Stimulated activated memory B cell treated with anti-CD40 and anti-IgM and Interleukin-4, amounts not matched to agents 10 μg/mL and 1 μg/mL and 100 μg/mL, for 72 hours (primary cell): ENCODE measurements around the gene ZNF507.

Experiments
- ATAC-seq: fragments of 150-1000 bp; cut with Tn5 transposase; 2 replicates; pipeline ENCODE4 v1.10.0; 2021
- H3K27ac Mint-ChIP-seq: one replicate; pipeline ENCODE4 v1.8.0; 2022; ENCODE audit warnings: mild to moderate bottlenecking, mixed read lengths
- H3K27me3 Mint-ChIP-seq: one replicate; pipeline ENCODE4 v1.8.0; 2022; ENCODE audit warnings: mixed read lengths
- H3K36me3 Mint-ChIP-seq: one replicate; pipeline ENCODE4 v1.8.0; 2022; ENCODE audit warnings: mixed read lengths
- H3K4me1 Mint-ChIP-seq: one replicate; pipeline ENCODE4 v1.8.0; 2022; ENCODE audit warnings: mixed read lengths
- H3K4me3 Mint-ChIP-seq: one replicate; pipeline ENCODE4 v1.8.0; 2022; ENCODE audit warnings: mild to moderate bottlenecking, moderate library complexity, mixed read lengths
- H3K9me3 Mint-ChIP-seq: one replicate; pipeline ENCODE4 v1.8.0; 2022; ENCODE audit warnings: mixed read lengths

Gene ZNF507

GRCh38 chr19:32352241-32352630, 6.8 kb downstream of the ZNF507 start:
- peaks cover 5% of the 10 kb centered on the region for H3K9me3 Mint-ChIP-seq
- no peaks in the 10 kb centered on the region for H3K27me3 Mint-ChIP-seq
- peaks cover 58% of the 10 kb centered on the region for H3K4me1 Mint-ChIP-seq
- no peak for ATAC-seq
- H3K4me3 Mint-ChIP-seq: no peak overlapping the region
- peaks cover 71% of the 10 kb centered on the region for H3K36me3 Mint-ChIP-seq
- H3K27ac Mint-ChIP-seq: no peak overlapping the region

GRCh38 chr19:32354345-32354744, 8.9 kb downstream of the ZNF507 start:
- Mint-ChIP-seq H3K27me3 (no peaks in the 10 kb centered on the region), H3K9me3 (peaks cover 5% of the 10 kb centered on the region), H3K27ac (no peak overlapping the region), H3K4me3 (no peak overlapping the region), H3K36me3 (peaks cover 63% of the 10 kb centered on the region), H3K4me1 (peaks cover 49% of the 10 kb centered on the region)
- ATAC-seq: no peak

GRCh38 chr19:32355309-32355708, 9.9 kb downstream of the ZNF507 start:
- Mint-ChIP-seq H3K9me3 (peaks cover 5% of the 10 kb centered on the region), H3K27me3 (no peaks in the 10 kb centered on the region), H3K4me1 (peaks cover 39% of the 10 kb centered on the region), H3K4me3 (no peak overlapping the region), H3K36me3 (peaks cover 54% of the 10 kb centered on the region), H3K27ac (no peak overlapping the region)
- no peak for ATAC-seq

- Mint-ChIP-seq H3K27me3 (no peaks in the 10 kb centered on the region), H3K36me3 (peaks cover 57% of the 10 kb centered on the region), H3K4me3 (no peak overlapping the region), H3K4me1 (peaks cover 26% of the 10 kb centered on the region), H3K27ac (no peak overlapping the region), H3K9me3 (peaks cover 3% of the 10 kb centered on the region)
- ATAC-seq: no peak
These were observed 12.3 kb downstream of the ZNF507 start for GRCh38 chr19:32357720-32358119.

- Mint-ChIP-seq H3K9me3 (peaks cover 3% of the 10 kb centered on the region), H3K27me3 (no peaks in the 10 kb centered on the region), H3K27ac (no peak overlapping the region), H3K36me3 (peaks cover 56% of the 10 kb centered on the region), H3K4me3 (no peak overlapping the region), H3K4me1 (peaks cover 26% of the 10 kb centered on the region)
- ATAC-seq: no peak
These were observed 12.9 kb downstream of the ZNF507 start for GRCh38 chr19:32358321-32358720.

- Mint-ChIP-seq H3K4me3 (no peak overlapping the region), H3K36me3 (peaks cover 54% of the 10 kb centered on the region), H3K9me3 (no peaks in the 10 kb centered on the region), H3K27me3 (no peaks in the 10 kb centered on the region), H3K4me1 (peaks cover 25% of the 10 kb centered on the region), H3K27ac (no peak overlapping the region)
- no peak for ATAC-seq
These were observed 14.2 kb downstream of the ZNF507 start for GRCh38 chr19:32359581-32359980.

GRCh38 chr19:32361574-32362317, 16.3 kb downstream of the ZNF507 start:
- no peak overlapping the region for H3K4me3 Mint-ChIP-seq
- no peak for ATAC-seq
- no peaks in the 10 kb centered on the region for H3K27me3 Mint-ChIP-seq
- peaks cover 22% of the 10 kb centered on the region for H3K4me1 Mint-ChIP-seq
- H3K27ac Mint-ChIP-seq: no peak overlapping the region
- H3K36me3 Mint-ChIP-seq: peaks cover 58% of the 10 kb centered on the region
- H3K9me3 Mint-ChIP-seq: no peaks in the 10 kb centered on the region

GRCh38 chr19:32362318-32362691, 16.9 kb downstream of the ZNF507 start:
- no peaks in the 10 kb centered on the region for H3K9me3 Mint-ChIP-seq
- no peaks in the 10 kb centered on the region for H3K27me3 Mint-ChIP-seq
- no peak for ATAC-seq
- peaks cover 22% of the 10 kb centered on the region for H3K4me1 Mint-ChIP-seq
- no peak overlapping the region for H3K27ac Mint-ChIP-seq
- no peak overlapping the region for H3K4me3 Mint-ChIP-seq
- H3K36me3 Mint-ChIP-seq: peaks cover 64% of the 10 kb centered on the region

- Mint-ChIP-seq H3K27ac (no peak overlapping the region), H3K9me3 (no peaks in the 10 kb centered on the region), H3K36me3 (peaks cover 72% of the 10 kb centered on the region), H3K4me1 (peaks cover 24% of the 10 kb centered on the region), H3K27me3 (no peaks in the 10 kb centered on the region), H3K4me3 (no peak overlapping the region)
- ATAC-seq: no peak
These were observed 17.8 kb downstream of the ZNF507 start for GRCh38 chr19:32363175-32363574.

GRCh38 chr19:32363632-32364031, 18.2 kb downstream of the ZNF507 start:
- no peak overlapping the region for H3K27ac Mint-ChIP-seq
- H3K4me3 Mint-ChIP-seq: no peak overlapping the region
- H3K9me3 Mint-ChIP-seq: no peaks in the 10 kb centered on the region
- peaks cover 27% of the 10 kb centered on the region for H3K4me1 Mint-ChIP-seq
- H3K36me3 Mint-ChIP-seq: peaks cover 77% of the 10 kb centered on the region
- H3K27me3 Mint-ChIP-seq: no peaks in the 10 kb centered on the region
- no peak for ATAC-seq

GRCh38 chr19:32364040-32364439, 18.6 kb downstream of the ZNF507 start:
- Mint-ChIP-seq H3K27ac (no peak overlapping the region), H3K4me1 (peaks cover 27% of the 10 kb centered on the region), H3K36me3 (peaks cover 78% of the 10 kb centered on the region), H3K9me3 (no peaks in the 10 kb centered on the region), H3K27me3 (no peaks in the 10 kb centered on the region), H3K4me3 (no peak overlapping the region)
- no peak for ATAC-seq

- H3K4me1 Mint-ChIP-seq: peaks cover 18% of the 10 kb centered on the region
- peaks cover 91% of the 10 kb centered on the region for H3K36me3 Mint-ChIP-seq
- H3K27ac Mint-ChIP-seq: no peak overlapping the region
- ATAC-seq: no peak
- H3K27me3 Mint-ChIP-seq: no peaks in the 10 kb centered on the region
- H3K4me3 Mint-ChIP-seq: no peak overlapping the region
- H3K9me3 Mint-ChIP-seq: no peaks in the 10 kb centered on the region
These were observed 21.7 kb downstream of the ZNF507 start for GRCh38 chr19:32367063-32367462.

GRCh38 chr19:32367948-32368536, 22.6 kb downstream of the ZNF507 start:
- H3K36me3 Mint-ChIP-seq: peaks cover 91% of the 10 kb centered on the region
- no peaks in the 10 kb centered on the region for H3K27me3 Mint-ChIP-seq
- ATAC-seq: no peak
- peaks cover 18% of the 10 kb centered on the region for H3K4me1 Mint-ChIP-seq
- H3K4me3 Mint-ChIP-seq: no peak overlapping the region
- no peak overlapping the region for H3K27ac Mint-ChIP-seq
- H3K9me3 Mint-ChIP-seq: no peaks in the 10 kb centered on the region

GRCh38 chr19:32368787-32369186, 23.4 kb downstream of the ZNF507 start:
- no peak for ATAC-seq
- Mint-ChIP-seq H3K27ac (no peak overlapping the region), H3K4me1 (peaks cover 18% of the 10 kb centered on the region), H3K9me3 (no peaks in the 10 kb centered on the region), H3K36me3 (peaks cover 92% of the 10 kb centered on the region), H3K4me3 (no peak overlapping the region), H3K27me3 (no peaks in the 10 kb centered on the region)

- Mint-ChIP-seq H3K4me3 (no peak overlapping the region), H3K4me1 (peaks cover 5% of the 10 kb centered on the region), H3K27me3 (no peaks in the 10 kb centered on the region), H3K36me3 (peaks cover 77% of the 10 kb centered on the region), H3K27ac (no peak overlapping the region), H3K9me3 (no peaks in the 10 kb centered on the region)
- ATAC-seq: no peak
These were observed 27.5 kb downstream of the ZNF507 start for GRCh38 chr19:32372726-32373517.
